RWPE2 (cell line): ENCODE measurements around the gene SF3B3.
"Not testable (repeated sequence)": the region's sequence is repeated elsewhere in the genome, so short reads cannot be mapped to it uniquely, and the experiment has no call there.

Experiments used
- ATAC-seq: fragments of 200-7000 bp; cut with Tn5 transposase; 3 replicates; pipeline ENCODE4 v1.9.1; 2021; ENCODE audit warnings: low read depth
- DNase-seq: peaks from one replicate; pipeline ENCODE4 v3.0.0-alpha.2; 2020; ENCODE audit warnings: low spot score
- H3K27ac ChIP-seq: fragments of 450-650 bp; 2 replicates; pipeline ENCODE4 v1.5.1; 2017; ENCODE audit warnings: mild to moderate bottlenecking; ENCODE audit not compliant: poor library complexity, severe bottlenecking
- H3K27me3 ChIP-seq: fragments of 250-450 bp; sonication (Bioruptor Pico); 2 replicates; pipeline ENCODE4 v1.5.1; 2021; ENCODE audit warnings: mild to moderate bottlenecking, moderate library complexity; ENCODE audit not compliant: insufficient read depth, poor library complexity, severe bottlenecking
- H3K36me3 ChIP-seq: fragments of 250-450 bp; sonication (Bioruptor Pico); 2 replicates; pipeline ENCODE4 v1.5.1; 2020; ENCODE audit warnings: low read depth, mild to moderate bottlenecking, moderate library complexity
- H3K4me1 ChIP-seq: fragments of 250-450 bp; sonication (Bioruptor Pico); 2 replicates; pipeline ENCODE4 v1.5.1; 2021; ENCODE audit warnings: mild to moderate bottlenecking, moderate library complexity; ENCODE audit not compliant: insufficient read depth, poor library complexity, severe bottlenecking
- H3K4me3 ChIP-seq: fragments of 250-450 bp; sonication (Bioruptor Pico); 2 replicates; pipeline ENCODE4 v1.5.1; 2021; ENCODE audit warnings: mild to moderate bottlenecking, moderate library complexity; ENCODE audit not compliant: severe bottlenecking
- H3K9me3 ChIP-seq: fragments of 250-450 bp; sonication (Bioruptor Pico); 2 replicates; pipeline ENCODE4 v1.5.1; 2021; ENCODE audit warnings: mild to moderate bottlenecking, moderate library complexity; ENCODE audit not compliant: severe bottlenecking
- TF ChIP-seq, protein P1 (sequence below): fragments of 450-650 bp; IDR thresholded peaks from one replicate; pipeline ENCODE4 v1.5.1; 2017; ENCODE audit warnings: mild to moderate bottlenecking, moderate library complexity; ENCODE audit not compliant: poor library complexity, severe bottlenecking

SF3B3 gene

DNA sequence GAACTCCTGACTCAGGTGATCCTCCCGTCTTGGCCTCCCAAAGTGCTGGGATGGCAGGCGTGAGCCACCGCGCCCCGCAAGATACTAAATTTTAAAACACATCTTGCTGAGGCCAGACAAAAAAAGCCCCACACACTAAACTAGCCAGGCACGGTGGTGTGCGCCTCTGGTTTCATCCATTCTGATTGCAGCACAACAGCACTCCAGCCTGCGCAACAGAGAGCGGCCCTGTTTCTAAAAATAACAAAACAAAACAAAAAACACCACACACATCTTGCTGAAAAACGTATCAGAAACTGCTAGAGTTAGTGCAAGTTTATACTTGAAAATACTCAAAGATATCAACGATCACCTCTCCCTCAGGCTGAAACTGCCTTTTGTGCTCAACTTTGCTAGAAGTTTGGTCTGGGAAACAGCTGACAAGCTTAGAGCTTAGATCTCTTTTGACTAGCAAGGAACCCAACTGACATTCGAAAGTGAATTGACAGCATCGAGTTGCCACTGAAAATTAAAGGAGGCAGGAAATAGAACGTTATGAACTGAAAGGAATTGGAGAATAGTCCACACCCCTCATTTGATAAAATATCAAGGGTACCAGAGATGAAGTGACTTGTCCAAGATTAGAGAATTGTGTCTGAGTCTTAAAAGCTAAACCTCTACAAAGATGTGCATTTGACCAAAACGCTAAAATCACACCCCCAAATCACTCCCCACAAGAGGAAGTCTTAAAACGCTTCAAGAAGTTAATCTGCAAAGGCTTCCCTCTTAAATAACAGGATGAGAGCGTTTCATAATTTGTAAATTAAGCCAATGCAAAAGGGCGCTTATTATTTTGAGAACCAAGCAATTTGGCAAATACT, 1.2 kb upstream of the SF3B3 start:
- TF ChIP-seq, protein P1, sequence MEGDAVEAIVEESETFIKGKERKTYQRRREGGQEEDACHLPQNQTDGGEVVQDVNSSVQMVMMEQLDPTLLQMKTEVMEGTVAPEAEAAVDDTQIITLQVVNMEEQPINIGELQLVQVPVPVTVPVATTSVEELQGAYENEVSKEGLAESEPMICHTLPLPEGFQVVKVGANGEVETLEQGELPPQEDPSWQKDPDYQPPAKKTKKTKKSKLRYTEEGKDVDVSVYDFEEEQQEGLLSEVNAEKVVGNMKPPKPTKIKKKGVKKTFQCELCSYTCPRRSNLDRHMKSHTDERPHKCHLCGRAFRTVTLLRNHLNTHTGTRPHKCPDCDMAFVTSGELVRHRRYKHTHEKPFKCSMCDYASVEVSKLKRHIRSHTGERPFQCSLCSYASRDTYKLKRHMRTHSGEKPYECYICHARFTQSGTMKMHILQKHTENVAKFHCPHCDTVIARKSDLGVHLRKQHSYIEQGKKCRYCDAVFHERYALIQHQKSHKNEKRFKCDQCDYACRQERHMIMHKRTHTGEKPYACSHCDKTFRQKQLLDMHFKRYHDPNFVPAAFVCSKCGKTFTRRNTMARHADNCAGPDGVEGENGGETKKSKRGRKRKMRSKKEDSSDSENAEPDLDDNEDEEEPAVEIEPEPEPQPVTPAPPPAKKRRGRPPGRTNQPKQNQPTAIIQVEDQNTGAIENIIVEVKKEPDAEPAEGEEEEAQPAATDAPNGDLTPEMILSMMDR: no peak
- Histone ChIP-seq H3K36me3 (peaks cover 41% of the 10 kb centered on the region), H3K9me3 (no peaks in the 10 kb centered on the region), H3K4me3 (peak overlapping the region; percentile 85), H3K27me3 (no peaks in the 10 kb centered on the region), H3K4me1 (peaks cover 21% of the 10 kb centered on the region), H3K27ac (peak overlapping the region; percentile 68)
- ATAC-seq (no peak), DNase-seq (no peak)

DNA sequence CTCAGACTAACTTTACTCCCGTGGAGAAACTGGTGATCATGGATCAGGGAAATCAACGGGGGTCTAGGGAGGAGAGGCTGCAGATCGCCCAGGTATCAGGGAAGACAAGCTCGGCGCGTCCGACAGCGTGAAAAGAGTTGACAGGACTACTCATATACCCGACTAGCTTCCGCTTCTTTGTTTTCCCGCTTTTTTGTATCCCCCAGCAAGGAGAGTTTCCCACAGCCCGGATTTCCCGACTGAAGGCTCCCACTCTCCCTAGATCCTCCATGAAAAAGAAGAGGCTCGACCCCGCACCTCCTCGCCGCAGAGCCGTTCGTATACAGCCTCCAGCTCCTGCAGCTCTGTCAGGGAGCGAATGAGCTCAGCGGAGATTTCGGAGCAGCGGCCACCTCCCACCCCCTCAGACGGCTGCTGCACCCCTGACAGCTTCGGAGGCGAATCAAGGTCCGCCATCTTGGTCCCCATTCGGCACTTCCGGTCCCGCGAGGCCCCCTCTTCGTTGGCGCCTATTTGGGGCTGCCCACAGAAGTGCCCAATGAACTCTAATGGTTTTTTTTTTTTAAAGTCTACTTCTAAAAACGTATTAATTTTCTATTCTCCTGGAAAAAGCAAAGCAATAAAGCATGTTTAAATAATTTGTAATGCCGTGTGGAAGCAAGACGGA, 407 bp upstream of the SF3B3 start, which contains the start of gene COG4:
Gene COG4, minus strand, starts transcription at position 479 of the 667 bp plus-strand sequence. Its CDS starts 11 bp downstream, at position 468.
- H3K9me3 ChIP-seq: no peaks in the 10 kb centered on the region
- H3K27ac ChIP-seq: peak within 1 kb of the TSS; percentile 68
- H3K27me3 ChIP-seq: no peaks in the 10 kb centered on the region
- TF ChIP-seq, protein P1: no peak
- ATAC-seq (peak; percentile 73), DNase-seq (peak; percentile 88)
- H3K36me3 ChIP-seq: peaks cover 39% of the 10 kb centered on the region
- H3K4me3 ChIP-seq: peak within 1 kb of the TSS; percentile 85
- H3K4me1 ChIP-seq: peaks cover 22% of the 10 kb centered on the region

DNA sequence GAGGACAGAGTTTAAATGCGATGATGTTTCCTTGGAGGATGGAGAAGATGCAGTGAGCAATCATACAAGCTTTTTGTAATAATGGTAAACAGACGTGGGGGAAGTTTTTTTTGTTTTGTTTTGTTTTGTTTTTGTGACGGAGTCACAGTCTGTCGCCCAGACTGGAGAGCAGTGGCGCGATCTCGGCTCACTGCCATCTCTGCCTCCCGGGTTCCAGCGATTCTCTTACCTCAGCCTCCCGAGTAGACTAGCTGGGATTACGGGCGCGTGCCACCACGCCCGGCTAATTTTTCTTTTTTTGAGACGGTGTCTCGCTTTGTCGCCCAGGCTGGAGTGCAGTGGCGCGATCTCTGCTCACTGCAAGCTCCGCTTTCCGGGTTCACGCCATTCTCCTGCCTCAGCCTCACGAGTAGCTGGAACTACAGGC, 796 bp downstream of the SF3B3 start:
- peaks cover 45% of the 10 kb centered on the region for H3K36me3 ChIP-seq
- peak overlapping the region; percentile 68 for H3K27ac ChIP-seq
- 0 out of 3 replicates have a peak, but pooled peaks have one; percentile 6 for ATAC-seq
- not testable (repeated sequence) for H3K27me3 ChIP-seq, DNase-seq, H3K9me3 ChIP-seq
- peaks cover 22% of the 10 kb centered on the region for H3K4me1 ChIP-seq
- H3K4me3 ChIP-seq: peak overlapping the region; percentile 85

DNA sequence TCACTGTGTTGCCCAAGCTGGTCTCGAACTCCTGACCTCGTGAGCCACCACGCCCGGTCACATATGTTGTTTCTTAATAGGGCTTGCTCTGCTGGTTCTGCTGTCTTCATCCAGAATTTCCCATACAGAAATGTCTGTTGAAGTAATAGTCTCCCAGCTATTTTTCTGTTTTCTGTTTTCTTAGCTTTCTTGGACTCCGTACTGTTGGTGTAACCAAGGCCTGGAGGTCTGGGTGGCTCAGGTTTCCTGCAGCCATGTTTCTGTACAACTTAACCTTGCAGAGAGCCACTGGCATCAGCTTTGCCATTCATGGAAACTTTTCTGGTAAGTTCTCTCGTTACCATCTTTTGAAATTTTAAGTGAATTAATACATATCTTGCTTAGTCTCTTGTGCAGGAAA, 2.8 kb downstream of the SF3B3 start:
- Histone ChIP-seq H3K4me3 (no peak overlapping the region), H3K27ac (no peak overlapping the region), H3K9me3 (no peaks in the 10 kb centered on the region), H3K36me3 (peaks cover 65% of the 10 kb centered on the region), H3K27me3 (no peaks in the 10 kb centered on the region), H3K4me1 (peaks cover 18% of the 10 kb centered on the region)
- TF ChIP-seq, protein P1: no peak
- DNase-seq: no peak
- no peak for ATAC-seq

DNA sequence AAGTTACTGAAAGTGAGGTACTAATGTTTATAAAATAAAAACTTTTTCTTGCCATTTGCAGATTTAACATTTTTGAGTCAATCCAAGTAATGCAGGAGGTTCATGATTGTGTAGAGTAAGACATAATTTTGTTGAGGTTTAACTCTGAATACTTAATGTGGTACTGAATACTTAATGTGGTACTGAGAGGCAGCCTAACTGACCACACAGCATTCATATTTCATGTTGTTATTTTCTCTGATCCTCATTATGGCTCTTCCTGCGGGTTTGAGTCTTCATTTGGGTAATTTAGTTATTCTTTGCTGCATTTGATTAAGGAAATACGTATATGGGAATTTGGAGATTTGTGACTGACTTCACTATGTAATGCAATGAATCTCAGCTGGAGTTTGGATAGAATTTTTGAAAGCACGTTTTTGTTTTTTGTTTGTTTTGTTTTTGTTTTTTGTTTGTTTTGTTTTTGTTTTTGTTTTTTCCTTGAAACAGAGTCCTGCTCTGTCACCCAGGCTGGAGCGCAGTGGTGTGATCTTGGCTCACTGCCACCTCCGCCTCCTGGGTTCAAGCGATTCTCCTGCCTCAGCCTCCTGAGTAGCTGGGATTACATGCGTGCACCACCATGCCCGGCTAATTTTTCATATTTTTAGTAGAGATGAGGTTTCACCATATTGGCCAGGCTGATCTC, 3.8 kb downstream of the SF3B3 start:
- Histone ChIP-seq H3K27ac (no peak overlapping the region), H3K9me3 (no peaks in the 10 kb centered on the region), H3K4me1 (peaks cover 18% of the 10 kb centered on the region), H3K4me3 (no peak overlapping the region), H3K27me3 (no peaks in the 10 kb centered on the region), H3K36me3 (peaks cover 76% of the 10 kb centered on the region)
- DNase-seq (no peak), ATAC-seq (no peak)
- TF ChIP-seq, protein P1: no peak
